ENCODE data around the gene UMOD.

The UMOD gene

DNA sequence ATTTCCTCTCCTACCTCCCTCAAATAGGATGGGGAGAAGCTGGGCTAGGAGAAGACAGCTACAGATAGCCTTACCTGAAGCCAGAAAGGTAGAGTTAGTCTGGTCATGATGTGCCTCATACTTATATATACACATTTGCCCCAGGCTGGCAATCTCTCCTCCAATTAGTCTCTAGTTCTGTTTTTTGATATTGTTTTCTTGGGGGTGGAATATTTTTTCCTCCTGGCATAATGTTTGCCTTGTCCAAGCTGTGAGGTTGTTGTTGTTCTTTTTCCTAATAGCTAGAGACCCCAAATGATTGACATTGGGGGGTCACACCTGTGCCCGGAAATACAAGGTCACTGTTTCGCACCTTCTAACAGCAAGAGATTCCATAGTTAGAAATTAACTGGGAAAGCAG lies at the start of gene UMOD:
TSS of gene UMOD (minus strand) at position 101 of the 400 bp plus-strand sequence. CDS start 1,978 bp downstream, outside the sequence.
- no peak for DNase-seq (ENCODE audit: low read depth)

DNA sequence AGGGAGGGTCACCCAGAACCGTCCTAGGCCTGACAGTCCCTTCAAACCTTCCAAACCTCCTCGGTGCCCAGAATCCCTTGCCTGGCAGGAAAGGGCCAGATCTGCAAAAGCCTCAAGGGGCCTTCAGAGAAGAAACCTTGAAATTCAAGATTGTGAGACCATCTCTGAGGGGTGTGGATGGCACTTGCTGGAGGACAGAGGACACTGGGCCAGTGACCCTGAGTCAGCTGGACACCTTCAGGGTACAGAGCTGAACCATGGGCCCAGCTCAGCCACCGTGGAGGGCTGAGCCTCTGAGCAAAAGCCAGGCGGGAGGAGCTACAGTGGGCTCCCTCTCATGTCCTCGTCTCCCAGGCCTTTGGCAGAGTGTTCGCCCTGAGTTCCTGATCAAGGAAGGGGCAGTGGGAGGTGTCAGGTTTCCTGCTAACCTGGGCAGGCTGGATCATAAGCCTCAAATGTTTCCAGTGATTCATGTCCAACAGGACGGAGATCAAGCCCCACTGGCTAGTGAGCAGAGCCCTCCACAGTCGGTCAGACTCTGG lies 49.0 kb upstream of the UMOD start:
- DNase-seq (ENCODE audit: low read depth): no peak

DNA sequence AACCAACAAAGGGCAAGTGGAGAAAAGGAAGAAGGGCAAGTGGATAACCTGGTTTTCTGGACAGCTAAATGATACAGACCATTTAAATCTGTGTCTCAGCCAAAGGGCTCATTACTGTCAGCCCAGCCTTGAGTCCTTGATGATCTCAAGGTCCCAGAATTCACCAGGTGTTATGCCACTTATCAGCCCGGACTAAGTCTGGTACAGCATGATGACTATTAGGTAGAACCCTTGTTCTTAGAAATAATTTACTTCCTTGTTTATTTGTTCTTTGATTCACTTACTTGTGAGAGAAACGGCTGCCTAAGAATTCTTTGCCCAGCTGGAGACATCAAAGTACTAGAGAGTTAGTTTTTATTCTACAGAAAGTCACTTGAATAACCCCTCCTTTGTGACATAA lies 48.6 kb upstream of the UMOD start:
- no peak for DNase-seq (ENCODE audit: low read depth)

DNA sequence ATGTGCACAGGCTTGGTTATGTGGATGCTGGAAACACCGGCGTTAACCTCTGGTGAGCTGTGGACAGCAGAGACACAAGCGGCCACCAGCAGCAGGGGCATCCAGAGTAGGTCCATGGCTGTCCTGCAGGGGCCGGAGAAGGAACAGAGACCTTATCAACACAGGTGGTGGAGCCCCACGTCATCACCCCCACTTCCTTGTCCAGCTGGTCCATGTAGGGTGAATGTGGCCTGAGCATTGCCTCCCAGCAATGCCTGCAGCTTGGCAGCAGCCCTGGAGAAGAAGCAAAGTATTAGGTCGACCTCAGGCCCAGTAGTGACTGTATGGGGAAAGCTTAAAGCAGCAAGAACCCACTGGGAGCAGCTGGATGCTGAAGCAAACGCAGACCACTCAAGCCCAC lies 46.7 kb upstream of the UMOD start:
- no peak for DNase-seq (ENCODE audit: low read depth)

DNA sequence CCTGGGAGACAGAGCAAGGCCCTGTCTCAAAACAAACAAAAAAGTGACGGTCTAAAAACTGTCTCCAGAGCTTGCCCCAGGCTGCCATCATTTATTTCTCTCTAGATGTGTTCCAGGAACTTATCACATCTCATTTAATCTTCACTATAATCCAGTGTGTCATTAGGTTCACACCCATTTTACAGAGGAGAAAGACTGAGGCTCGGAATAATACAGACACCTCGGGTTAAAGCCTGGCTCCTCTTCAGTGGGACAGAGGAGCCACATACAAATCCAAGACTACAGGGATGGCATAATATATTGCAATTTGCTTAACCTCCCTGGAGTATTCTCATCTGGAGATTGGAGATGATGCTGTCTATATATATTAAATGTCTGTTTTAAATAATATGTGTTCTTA lies 46.1 kb upstream of the UMOD start:
- DNase-seq (ENCODE audit: low read depth): no peak

DNA sequence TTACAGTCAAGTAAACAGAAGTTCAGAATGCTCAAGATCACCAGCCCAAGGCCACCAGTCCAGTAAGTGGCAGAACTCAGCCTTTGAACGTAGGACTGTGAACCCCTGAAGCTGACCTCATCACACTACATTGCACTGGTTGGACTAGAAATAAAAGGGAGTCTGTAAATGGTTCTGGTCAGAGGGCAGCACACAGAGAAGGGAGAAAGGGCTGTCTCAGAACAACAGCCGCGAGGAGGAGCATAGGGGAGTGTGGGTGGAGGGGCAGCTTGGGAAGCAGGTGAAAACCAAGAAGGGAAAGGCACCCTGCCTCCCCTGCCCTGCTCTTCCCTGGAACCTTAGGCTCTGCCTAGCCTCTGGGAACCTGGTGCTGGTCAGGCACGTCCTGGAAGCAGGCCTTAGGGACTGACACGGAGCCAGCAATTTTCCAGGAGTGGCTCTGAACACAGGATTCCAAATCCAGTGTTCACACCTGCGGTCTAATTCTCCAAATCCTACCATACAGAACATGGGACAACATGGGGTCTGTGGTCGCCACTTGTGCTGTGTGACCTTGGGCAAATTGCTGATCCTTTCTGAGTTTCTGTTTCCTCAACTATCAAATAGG lies 45.1 kb upstream of the UMOD start:
- no peak for DNase-seq (ENCODE audit: low read depth)

DNA sequence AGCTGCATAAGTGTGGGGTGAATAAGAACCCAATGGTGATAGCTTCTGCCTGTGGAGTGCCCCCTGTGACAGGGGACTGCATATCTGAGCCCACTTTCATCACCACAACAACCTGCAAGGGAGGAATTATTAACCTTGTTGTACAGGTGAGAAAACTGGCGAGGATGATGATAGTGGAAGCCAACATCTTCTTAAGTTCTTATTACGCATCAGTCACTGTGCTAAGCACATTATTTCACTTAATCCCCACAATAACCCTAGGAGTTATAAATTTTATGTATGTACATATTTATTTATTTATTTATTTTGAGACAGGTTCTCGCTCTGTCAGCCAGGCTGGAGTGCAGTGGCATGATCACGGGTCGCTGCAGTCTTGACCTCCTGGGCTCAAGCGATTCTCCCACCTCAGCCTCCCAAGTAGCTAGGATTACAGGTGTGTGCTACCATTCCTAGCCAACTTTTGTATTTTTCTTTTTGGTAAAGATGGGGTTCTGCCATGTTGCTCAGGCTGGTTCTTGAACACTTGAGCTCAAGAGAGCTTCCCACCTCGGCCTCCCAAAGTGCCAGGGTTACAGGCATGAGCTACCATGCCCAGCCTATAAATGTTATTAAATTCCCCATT lies 44.4 kb upstream of the UMOD start:
- no peak for DNase-seq (ENCODE audit: low read depth)

DNA sequence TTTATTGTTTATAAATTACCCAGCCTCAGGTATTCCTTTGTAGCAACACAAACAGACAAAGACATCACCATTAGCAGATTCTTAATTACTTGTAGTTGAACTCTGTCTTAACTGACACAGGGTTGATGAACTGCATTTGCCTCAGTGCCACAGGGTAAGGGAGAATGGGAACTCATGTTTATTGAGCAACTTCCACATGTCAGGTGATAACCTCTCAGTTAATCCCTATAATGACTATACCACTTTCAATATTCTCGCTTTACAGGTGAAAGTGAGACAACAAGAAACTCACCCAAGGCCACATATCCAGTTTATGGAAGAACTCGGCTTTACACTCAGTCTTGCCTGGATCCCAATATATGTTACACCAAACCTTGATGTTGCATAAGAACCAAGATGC lies 43.4 kb upstream of the UMOD start:
- DNase-seq (ENCODE audit: low read depth): no peak

DNA sequence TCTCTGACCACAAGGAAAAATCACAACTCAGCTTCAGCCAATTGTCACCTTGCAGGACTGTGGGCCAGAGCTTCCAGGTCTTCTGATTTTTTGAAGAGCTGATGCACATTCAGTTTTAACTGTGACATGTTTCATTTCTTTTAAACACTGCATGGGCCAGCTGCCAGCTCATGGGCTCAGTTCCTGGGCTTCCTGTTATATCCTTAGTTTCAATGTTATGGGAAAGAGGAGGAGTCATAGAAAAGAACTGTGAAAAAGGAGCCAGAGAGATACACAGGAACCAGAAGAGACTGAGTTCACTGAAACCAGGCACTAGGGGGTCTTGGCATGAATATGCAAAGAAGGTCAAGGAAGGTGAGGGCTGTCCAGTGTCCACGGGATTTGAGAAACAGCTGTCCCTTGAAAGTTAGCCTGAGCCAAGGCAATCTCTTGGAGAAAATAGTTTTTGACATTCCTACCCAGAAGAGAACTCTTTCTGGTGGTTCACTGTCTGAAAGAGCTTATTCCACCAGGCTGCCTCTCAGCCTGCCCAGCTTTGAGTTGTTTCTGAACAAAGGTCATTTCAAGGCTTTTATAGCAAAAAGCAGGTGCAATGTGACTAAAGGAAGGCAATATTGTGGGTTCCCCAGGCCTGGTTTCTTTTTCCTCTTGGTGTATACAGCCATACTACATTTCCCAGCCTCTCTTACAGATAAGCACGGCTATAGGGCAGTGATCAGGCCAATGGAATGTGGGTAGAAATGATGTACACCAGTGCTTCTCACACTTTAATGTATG lies 41.5 kb upstream of the UMOD start:
- DNase-seq (ENCODE audit: low read depth): no peak

DNA sequence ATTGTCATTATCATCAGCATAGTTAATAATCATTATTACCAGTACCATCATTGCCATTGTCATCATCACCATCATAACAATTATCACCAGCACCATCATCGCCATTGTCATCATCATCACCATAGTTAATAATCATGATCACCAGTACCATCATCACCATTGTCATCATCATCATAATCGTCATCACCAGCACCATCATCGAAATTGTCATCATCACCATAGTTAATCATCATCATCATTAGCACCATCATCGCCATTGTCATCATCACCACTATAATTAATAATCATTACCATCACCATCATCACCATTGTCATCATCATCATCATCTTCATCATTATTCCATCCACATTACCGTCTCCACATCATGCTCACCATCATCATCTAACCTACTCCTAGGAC lies 38.5 kb upstream of the UMOD start:
- no peak for DNase-seq (ENCODE audit: low read depth)

DNA sequence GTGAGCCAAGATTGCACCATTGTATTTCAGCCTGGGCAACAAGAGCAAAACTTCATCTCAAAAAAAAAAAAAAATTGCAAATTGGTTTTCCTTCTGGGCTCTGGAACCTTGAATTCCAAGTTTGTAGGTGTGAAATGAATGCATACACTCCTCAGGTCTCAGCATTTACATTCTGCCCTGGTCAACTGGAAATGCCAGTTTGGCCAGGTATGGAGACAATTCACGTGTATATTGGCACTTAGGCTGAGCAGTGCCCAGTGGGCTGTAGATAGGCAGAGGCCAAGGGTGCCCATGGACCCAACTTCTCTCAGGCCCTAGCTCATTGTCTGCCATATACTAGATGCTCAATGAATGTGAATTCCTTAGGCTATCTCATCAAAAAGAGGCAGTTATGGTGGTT lies 36.3 kb upstream of the UMOD start:
- DNase-seq (ENCODE audit: low read depth): no peak

DNA sequence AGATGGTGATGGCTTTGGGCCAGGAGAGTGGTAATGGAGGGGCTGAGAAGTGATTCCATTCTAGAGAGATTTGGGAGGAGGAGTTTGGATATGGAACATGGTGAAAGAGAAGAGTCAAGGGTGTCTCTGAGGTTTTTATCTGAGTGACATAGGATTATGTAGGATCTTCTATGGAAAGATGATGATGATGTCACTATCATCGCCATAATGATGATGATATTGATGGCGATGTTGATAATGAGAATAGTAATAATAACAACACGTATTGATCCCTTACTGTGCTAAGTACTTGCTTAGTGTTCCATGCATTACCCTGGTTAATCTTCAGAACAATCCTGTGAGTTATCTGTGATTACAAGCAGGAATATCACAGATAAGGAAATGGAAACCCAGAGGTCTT lies 35.5 kb upstream of the UMOD start:
- no peak for DNase-seq (ENCODE audit: low read depth)

DNA sequence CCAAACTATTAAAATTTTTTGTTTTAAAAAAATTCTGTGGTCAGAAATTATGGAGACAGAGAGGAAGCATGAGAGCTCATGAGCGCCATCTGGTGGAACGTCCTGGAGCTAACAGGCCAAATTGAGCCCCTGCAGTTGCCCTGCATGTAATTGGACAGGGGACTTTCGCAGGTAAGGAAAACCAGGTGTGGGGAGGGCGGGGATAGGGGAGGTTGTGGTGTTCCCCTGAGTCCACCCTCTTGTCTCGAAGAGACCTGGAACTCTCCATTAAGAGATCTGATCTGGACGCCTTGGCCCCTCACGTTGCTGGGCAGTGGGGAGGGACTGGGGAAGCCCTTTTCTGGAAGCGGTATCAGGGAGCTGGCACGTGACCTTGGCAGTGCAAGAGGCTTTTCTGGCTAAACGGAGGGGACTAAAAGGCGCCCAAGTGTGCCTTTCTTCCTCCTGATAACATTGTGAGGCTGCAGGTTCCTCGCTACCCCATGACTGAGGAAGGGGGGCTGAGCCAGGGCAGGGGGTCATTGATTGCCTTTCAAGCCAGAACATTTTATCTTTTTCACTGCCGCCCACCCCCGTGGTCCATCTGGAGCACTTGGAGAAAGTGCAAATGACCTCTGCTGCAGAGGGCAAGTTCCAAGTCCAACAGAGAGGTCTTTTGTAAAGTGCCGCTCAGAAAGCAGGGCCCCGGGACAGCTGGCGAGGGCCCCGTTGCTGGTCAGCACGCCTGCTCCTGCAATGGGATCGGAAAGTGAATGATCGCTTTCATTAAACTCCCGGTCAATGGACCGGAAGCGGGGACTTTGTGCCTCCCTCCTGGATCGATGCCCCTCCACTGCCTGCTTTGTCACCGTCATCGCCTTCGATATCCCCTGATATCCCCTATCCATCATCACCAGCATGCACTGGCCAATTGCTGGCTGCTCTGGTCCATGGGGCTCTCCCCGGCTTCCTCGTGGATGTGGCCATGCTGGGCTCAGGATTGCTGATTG lies 33.6 kb upstream of the UMOD start:
- peak; percentile 16 for DNase-seq (ENCODE audit: low read depth)

DNA sequence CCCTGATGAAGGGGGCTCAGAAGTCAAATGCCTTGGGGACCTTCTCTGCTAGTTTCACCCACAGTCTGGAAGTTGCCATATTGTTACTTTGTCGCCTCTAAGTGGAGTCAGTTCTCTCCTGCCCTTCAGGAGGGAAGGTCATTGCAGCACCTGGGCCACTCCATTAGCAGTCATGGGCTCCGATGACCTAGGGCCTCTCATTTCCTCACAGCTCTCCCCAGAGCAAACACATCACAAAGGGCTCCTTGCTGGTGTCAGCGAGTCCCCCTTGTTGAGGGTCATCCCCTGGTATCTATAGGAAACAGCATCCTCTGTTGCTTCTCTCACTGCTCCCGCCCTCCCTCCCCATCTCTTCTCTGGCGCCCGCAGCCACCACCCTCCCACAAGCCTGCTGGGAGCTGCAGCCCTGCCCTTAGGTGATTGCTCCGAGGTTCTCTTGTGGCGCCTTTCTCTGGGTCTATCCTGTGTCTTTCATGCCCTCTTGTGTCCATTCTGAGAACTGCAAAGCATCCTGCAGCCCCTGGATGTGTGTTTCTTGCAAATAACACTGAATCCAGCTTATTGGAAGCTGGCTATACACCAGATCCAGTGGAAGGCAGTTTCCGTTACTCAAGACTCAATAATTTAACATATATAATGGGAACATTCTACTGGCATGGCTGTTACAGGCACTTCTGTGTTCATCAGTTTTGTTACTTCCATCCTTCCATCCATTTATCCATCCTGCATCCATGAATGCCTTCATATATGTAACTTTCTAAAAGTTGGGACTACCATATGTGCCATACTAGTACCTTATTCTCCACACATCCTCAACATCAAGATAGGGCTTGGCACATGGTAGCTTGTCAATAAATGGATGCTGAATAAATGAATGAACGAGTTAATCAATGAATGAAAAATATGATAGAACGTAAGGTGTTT lies 30.9 kb upstream of the UMOD start:
- peak; percentile 25 for DNase-seq (ENCODE audit: low read depth)

DNA sequence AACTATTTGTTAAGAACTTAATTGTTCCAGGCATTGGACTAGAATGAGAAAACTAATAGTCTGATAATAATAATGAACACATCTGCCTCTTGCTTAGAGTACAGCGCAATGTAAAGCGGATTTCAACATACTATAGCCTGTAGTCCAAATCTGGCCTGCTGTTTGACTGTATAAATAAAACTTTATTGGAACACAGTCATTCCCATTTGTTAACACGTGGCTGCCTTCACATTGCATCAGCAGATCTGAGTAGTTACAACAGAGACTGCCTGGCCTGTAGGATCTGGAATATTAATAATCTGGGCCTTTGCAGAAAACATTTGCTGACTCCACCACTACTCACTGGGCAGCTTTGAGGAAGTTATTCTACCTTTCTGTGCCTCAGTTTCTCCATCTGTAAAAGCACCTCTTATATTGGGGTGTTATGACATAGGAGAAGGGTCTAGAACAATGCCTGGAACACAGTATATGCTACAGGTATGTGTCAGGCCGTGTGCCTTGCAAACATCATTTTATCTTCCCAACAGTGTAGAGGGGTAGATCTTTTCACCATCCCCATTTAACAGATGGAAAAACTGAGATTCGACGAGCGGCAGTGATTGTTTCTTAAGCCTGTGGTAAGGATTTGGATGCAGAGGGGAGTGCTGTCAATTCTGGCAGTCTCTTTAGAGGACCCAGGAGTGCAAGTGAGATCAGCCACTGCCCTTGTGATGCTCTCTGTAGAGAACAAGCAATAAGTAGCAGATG lies 29.9 kb upstream of the UMOD start:
- no peak for DNase-seq (ENCODE audit: low read depth)

DNA sequence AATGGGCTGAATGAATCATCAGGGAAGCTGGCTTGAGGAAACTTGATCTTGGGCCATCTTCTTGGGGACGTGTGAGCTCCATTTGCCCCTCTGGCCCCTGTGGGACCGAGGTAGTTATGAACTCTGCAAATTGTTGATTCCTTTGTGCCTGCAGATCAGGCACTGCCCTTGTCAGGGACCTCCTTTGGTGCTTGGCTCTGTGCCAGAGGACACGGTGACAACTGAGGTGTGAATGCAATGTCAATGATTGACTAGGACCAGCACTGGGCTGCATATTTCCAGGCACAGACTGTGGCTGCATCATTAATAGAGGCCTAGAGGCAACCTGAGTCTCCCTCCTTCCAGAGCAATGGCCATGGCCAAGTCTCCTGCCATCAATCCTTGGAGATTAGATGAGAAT lies 28.3 kb upstream of the UMOD start:
- DNase-seq (ENCODE audit: low read depth): no peak

DNA sequence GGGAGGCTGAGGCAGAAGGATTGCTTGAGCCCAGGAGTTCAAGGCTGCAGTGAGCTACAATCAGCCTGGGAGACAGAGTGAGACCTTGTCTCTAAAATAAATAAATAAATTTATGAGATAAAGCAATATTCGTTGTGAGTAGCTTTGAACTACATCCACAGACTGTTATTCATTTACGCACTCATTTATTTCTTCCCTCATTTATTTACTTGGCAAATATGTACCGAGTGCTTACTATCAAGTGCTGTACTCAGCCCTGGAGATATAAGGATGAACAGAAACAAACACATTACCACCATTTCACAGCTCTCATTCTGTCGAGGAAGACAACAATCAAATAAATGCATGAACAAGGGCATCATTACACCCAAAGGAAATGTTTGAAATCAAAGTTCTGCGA lies 24.7 kb upstream of the UMOD start:
- no peak for DNase-seq (ENCODE audit: low read depth)

DNA sequence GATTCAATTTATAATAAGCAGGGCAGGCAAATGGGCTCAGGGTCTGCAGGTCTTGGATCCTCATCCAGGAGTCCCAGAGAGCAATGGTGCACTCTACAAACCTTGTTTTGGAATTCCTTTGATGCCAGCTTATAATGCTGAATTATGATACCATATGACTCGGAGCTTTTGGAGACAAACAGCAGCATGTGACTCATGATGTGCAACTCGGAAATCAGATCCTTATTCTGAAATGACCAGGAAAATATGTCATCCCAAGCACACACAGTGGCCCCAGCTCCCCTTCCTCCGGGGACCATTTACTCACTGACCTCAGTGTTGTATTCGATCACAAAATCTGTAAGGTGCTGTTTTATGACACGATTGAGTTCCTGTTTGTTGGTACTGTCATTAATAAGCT lies 20.2 kb upstream of the UMOD start:
- DNase-seq (ENCODE audit: low read depth): no peak

DNA sequence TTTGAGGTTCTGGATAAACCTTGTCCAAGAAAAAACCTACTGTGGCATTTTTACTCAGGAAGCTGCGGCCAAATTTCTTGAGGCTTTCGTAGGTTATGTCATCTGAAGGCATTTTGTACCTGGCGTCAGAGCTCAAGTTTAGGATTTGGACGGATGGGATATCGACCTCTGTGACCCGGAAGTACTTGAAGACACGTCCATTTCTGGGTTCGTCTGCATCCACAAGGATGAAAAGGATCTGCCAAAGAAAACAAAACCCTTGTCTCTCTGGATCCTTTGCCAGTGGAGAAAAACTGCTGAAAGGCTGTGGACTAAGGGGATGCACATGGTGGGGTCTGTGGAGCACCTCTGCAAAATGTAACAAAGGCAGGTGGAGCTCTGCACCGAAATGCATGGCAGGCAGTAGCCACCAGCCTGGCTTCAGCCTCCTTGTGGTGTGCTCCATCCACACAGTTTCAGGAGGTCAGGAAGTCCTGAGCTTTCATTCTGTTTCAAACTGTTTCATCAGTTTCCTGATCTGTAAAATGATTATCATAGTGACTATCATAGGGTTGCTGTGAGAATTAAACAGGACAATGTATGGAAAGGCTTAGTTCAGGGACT lies 17.0 kb upstream of the UMOD start:
- no peak for DNase-seq (ENCODE audit: low read depth)

DNA sequence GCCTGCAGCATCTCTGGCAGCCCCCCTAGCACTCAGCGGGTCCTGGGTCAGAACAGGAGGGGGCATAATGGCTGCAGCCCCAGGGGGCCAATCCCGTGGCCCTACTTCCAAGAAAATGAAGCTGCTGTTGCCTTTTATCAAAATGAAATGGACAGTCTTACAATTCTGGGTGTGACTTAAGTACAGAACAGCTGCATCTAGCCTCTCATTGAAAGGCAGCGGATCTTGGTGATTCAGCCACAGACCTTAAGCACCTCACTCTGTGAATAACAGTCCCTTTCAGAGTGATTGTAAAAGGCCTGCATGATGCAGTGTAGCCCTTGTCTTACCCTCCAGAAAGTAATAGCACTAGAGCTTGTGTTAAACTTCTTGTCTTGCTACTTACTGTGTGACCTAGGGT lies 11.5 kb upstream of the UMOD start:
- no peak for DNase-seq (ENCODE audit: low read depth)

Data from stromal cell of bone marrow (primary cell).